Cerebellar nuclear complex (tissue), 1 donor: ENCODE measurements around the gene MYOC.
A peak's percentile ranks its signal among the peaks of the same experiment; 100 is the strongest.
"Not testable (repeated sequence)": the region's sequence is repeated elsewhere in the genome, so short reads cannot be mapped to it uniquely, and the experiment has no call there.

Source experiments
- DNase-seq, 2 experiments: peaks; one replicate each; lab custom pipeline; 2025; lab: John Stamatoyannopoulos, UW

Gene MYOC

DNA sequence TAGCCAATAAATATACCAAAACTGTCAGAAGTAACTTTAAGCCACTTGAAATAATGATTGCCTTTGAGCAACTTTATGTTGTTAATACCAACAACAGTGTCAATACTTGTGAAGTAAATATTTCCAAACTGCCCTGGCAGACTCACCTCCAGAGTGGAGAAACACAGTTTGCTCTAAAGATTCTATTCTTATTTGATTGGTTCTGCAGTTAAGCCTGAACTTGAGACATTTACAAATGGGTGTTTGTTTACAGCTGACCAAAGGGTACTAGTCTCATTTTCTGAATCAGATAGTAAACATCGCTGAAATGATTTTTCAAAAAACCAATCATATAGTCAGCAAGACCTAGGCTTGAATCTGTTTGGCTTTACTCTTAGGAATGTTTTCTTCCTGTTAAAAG, 1.3 kb upstream of the MYOC start:
- DNase-seq, result no peak

DNA sequence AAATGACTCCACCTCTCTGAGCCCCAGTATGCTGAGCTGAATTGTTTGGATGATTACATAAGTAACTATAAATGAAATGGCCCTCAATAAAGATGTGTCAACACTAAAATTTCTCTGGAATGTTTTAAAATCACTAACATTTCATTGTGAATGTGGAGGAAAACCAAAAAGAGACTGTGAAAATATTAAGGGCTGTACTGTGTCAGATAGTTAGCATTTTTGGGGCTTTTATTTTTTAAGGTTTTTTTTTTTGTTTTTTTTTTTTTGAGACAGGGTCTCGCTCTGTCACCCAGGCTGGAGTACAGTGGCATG, 6.3 kb downstream of the MYOC start:
- DNase-seq, result no peak

DNA sequence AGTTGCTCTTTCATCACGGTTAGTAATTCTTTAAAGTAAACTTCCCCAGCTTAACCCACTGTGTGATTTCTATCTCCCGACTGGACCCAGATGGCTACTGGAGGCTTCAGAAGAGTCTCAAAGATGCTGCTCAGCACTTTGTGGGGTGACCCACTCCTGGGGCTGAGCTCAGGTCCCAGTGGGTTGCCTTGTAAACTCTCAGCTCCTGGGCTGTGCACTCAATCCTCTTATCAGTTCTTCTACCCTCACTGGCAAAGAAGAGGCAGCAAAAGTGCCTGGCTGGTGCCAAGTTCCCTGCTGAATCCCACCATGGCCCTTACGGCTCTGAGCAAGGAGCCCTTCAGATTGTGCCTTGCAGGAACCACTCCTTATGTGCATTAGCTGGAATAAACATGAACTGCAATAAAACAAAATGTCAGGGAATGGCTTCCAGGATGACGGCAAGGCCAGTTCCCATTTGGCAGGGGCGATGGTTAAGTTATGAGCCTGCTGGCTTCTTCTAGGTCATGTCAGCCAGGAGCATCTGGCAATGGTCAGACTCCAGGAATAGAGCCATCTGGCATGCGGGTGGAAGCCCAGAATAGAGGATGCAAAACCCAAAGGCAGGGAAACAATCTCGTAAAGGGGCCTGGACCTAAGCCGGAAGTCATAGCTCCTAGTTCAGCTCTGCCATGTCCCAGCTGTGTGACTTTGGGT, 6.8 kb downstream of the MYOC start:
- peak; percentile 95 to 98 for DNase-seq

DNA sequence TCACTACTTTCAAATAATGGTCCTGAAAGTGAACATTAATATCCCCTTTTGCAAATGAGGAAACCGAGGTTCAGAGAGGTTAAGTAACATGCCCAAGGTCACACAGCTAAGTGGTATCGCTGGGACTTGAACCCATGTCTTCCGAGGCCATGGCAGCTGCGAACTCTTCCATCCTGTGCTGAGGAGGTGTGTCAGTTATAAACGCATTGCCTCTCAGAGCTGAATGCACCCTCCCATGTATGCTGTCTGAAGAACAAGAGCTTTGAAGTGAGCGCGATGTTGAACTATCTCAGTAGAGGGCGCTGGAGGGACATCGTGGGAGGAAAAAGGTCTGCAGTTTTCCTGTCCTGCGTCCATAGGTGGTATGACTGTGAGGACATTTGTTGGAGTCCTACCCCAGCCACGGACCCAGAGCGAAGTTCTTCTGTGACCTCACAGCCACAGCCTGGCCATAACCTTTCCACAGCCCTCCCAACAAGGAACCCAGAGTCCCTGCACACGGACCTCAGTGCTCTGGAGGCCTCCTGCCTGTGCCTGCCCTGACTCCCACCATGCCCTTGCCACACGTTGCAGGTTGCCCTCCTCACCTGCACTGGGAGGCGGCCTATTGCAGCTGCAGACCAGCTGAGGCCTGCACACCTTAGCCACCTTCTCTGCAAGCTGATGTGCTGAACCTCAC, 7.5 kb downstream of the MYOC start:
- peak in 1 of 2 experiments; percentile 69 for DNase-seq

DNA sequence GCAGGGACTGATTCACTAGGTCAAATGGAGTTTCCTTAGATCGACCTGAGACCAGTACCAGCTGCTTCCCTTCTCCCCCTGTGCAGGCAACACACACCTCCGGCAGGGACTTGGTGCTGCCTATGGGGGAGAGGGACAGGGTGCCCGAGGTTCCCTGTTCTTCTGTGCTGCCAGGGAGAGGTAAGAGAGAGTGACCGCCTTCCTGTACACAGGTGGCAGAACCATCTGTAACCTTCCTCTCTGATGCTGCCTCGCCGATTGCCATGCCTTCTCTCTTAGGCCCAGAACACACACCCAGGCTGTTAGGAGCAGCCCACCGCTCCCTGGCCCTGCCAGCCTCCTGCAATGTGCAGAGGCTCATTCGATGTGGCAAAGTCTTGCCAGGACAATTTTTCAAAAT, 9.3 kb downstream of the MYOC start:
- DNase-seq, result peak in 1 of 2 experiments; percentile 42

DNA sequence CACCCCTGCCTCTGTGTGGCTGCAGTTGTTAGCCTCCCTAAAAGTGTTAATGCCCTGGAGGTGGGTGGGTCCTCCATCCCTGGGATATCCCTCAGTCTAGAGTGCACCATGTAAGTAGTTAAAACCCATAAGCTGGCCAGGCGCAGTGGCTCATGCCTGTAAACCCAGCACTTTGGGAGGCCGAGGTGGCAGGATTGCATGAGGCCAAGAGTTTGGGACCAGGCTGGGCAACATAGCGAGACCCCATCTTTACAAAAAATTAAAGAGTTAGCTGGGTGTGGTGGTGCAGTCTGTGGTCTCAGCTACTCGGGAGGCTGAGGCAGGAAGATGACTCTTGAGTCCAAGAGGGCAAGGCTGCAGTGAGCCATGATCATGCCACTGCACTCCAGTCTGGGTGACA, 10.3 kb downstream of the MYOC start:
- no peak for DNase-seq

DNA sequence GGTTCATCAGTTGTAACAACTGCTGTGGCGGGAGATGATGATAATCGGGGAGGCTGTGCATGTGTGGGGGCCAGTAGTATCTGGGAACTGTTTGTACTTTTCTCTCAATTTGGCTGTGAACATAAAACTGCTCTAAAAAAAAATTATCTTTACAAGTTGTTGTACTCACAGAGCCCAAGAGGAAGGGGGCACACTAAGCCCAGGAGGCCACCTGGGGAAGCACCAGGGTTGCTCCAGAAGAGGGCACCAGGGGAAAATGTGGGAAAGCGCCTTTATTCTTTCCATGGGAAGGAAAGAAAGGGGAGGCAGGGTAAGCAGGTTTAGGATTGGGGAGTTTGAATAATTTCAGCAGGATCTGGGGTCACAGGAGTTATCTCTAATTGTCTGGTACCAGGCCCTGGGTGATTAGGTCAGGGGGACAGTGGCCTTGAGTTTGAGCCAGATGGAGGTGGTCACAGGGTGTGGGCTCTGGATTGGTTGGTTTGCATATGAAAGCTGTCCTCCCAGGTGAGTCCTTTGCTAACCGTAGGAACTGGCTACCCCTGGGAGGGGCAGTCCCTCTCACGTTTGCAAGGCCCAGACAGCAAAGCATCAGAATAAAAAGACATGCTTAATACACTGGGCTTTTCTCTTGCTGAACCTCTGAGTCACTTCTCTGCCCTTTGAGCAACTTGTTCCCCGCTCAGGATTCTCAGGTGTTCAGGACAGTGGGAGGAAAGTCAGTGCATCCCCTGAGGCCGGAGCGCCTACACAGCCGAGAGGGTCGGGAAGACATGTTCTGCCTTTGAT, 11.2 kb downstream of the MYOC start:
- no peak for DNase-seq

DNA sequence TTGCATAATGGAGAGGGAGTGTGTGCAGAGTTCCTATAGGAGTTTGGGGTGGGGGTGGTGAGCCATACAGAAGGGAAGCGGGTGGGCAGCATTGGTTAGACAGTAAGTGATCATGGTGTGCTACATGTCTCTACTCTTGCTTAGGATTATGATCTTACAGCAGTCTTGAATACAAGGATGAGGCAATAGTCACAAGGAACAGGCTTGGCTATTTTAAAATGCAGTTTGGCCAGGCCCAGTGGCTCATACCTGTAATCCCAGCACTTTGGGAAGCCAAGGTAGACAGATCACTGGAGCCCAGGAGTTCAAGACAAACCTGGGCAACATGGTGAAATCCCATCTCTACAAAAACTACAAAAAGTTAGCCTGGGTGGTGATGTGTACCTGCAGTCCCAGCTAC, 12.3 kb downstream of the MYOC start:
- DNase-seq, result no peak

DNA sequence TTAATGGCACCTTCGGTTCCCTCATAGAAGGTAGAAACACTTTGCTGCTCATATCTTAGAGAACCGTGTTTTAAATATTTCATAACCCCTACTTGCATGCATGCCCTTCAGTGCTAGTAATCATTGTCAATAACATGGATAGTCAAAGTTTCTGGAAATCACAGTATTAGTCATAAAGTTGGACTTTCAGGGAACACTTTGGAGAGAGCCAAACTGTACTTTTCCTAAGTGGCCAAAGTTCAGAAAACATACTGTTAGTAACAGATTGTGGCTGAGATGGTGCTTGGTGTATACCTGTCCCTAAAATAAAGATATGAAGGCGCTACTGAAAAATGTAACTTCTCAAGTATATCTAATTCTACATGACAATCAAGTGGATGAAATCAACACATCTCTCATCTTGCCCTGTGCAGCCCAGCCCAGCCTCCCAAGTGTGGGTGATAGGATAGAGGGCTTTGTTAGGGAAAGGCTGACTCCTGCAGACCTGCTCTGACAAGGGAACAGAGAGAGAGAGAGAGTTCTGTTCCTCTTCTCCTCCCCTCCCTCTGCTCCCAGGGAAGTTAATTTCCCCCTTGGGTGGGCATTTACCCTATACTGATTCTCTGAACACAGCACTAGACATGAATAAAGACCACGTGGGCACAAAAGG, 14.4 kb downstream of the MYOC start:
- DNase-seq, result no peak

DNA sequence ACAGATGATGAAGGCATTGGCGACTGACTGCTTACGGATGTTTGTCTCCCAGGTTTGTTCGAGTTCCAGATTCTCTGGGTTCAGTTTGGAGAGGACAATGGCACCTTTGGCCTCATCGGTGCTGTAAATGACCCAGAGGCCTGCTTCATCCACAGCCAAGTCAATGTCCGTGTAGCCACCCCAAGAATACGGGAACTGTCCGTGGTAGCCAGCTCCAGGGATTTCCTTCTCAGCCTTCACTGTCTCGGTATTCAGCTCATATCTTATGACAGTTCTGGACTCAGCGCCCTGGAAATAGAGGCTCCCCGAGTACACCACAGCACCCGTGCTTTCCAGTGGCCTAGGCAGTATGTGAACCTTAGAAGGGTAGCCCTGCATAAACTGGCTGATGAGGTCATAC, 16.3 kb downstream of the MYOC start:
- no peak for DNase-seq

DNA sequence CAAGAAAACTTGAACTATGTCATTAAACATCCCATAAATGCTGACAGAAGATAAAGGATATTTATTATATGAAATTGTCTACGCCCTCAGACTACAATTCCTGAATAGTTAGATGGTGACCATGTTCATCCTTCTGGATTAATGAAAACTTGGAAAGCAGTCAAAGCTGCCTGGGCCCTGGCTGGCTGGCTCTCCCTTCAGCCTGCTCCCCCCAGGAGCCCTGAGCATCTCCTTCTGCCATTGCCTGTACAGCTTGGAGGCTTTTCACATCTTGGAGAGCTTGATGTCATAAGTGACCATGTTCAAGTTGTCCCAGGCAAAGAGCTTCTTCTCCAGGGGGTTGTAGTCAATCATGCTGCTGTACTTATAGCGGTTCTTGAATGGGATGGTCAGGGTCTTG, 16.8 kb downstream of the MYOC start:
- DNase-seq, result peak in 1 of 2 experiments; percentile 27

DNA sequence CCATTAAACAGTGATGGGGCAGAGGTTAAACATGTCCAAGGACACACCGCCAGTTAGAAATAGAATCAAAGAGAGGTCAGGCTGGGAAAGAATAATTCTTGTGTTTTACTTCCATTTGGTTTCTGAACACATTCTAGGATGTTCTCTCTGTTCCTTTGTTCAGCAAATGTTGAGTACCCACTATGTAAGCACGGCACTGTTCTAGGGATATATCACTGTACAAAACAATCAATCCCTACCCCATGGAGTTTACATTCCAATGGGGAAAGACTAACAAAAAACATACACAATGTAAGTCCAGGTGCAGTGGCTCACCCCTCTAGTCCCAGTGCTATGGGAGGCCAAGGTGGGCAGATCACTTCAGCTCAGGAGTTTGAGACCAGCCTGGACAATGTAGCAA, 24.3 kb downstream of the MYOC start:
- no peak for DNase-seq

DNA sequence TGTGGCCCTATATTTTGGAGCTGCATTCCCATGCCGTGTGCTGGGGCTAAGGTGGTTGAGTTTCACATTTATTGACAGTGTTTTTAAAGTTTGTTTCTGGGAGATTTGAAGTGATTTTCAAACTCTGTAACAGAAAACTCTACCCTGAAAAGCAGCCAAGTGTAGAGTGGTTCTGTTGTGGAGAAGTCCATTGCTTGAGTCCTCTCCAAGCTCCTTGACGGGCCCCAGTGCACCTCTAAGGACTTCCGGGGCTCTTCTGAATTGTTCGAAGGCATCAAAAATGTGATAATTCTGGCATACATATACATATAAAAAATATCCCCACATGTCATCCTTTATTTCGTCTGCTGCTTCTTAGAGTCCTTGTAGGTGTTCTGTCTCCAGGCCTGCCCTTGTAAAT, 25.5 kb downstream of the MYOC start:
- no peak for DNase-seq

DNA sequence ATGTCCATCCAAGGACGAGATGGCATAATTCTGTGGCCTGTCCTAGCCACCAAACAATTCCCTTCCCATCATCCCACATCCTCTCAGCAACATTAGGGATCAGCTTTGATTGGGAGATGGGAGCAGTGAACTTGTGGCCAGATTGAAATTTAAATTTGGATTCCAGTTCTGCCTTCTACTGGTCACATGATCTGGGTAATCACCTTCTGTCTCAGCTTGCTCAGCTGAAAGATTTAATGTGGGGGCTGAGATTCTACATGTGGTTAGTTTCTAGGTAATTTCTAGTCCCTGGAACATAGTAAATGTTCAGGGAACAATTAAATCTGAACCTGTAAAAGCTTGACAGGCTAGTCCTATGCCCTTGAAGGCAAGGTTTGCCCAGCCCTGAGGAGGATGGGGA, 27.3 kb downstream of the MYOC start:
- DNase-seq, result no peak

DNA sequence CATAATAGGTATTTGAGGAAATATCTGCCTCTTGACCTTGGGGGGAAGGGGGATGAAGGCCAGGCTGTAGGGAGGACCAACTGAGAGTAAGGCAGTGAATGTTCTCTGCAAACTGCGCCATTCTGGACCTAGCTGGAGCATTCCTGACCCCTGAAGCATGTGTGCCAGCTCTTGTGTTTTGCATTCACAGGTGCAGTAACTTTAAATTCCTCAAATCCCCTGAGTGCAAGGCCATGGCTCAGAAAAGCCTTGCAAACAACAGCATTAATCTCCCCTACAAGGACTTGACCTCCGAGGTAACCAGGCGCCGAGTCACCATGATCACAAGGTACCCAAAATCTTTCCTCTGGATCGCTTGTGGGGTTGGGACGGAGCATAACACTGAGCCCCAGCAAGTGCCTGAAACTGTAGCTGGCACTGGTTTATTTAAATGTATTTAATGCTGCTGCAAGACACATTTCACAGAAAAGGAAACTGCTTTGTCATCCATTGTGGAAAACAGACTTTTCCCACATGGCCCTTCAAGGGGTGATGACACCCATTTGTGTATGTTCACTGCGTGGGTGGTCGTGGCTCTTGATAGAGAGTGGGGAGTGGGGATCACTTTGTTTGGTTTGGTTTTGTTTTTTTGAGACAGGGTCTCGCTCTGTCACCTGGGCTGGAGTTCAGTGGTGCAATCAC, 28.7 kb downstream of the MYOC start:
- no peak for DNase-seq

DNA sequence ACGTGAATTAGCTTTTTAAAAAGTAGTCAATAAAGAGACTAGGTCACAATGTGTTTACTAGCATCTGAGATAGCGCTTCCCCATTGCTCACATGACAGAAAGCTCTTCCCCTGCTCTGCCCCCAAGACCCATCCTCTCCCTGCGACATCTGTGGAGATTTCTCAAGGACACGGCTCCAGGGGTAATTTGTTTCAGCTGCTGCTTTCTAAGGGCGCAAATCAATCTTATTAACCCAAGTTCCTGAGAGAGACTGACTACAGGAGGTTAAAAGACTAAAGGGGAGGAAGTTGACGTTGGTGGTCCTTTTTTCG, 30.4 kb downstream of the MYOC start, which contains the start of gene MYOCOS:
Gene MYOCOS (plus strand): TSS at position 92 of the 311 bp plus-strand sequence. CDS start 1,641 bp downstream, outside the sequence.
- no peak for DNase-seq

DNA sequence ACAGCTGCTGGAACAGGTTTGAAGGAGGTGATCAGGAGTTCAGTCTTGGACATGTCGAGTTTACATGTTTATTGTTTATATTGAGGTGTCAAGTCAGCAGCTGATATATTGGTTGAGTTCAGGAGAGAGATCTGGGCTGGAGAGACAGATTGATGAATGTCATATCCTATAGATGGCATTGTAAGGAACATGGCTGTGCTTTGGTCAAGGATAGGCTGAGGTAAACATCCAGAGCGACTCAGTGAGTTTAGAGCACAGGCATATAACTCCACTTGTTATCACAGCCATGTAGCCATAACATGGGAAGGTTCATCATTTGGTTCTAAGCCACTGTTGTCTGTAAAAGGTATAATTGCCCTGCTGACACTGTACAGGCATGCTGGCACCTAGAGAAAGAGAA, 35.9 kb downstream of the MYOC start:
- DNase-seq, result no peak

DNA sequence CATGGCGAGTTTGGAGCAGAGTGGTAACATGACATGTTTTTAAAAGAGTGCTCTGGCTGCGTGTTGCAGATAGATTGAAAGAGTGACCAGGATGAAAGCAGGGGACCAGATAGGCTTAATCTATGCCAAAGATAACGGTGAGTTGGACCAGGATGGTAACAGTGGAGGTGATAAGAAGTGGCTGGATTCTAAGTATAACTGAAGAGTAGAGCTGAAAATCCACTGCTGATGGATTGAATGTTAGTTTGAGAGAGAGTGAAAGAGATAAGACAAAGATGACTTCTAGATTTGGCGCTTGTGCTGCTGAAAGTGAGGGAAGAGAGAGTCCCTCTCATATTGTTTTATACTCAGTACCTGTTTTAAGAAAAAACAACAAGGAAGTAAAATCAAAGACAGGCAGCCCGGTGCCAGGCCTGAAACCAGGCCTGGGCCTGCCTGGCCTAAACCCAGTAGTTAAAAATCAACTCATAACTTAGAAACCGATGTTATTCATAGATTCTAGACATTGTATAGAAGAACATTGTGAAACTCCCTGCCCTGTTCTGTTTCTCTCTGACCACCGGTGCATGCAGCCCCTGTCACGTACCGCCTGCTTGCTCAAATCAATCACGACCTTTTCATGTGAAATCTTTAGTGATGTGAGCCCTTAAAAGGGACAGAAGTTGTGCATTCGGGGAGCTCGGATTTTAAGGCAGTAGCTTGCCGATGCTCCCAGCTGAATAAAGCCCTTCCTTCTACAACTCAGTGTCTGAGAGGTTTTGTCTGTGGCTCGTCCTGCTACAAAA, 37.2 kb downstream of the MYOC start:
- not testable (repeated sequence) for DNase-seq

DNA sequence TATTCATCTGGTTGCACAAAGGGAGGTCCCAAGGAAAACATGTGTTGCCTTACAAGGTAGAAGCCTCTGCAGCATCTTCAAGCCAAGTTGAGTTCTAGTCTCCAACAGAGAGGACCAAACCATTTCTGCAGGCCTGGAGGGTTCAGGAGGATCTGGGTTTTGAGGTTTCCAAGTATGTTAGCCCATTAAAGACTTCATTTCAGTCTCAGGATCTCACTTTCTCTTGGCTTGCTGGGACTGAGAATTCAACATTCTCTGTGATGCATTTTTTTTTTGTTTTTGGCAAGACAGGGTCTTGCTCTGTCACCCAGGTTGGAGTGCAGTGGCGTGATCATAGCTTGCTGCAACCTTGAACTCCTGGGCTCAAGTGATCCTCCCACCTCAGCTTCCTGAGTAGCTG, 39.2 kb downstream of the MYOC start:
- no peak for DNase-seq

DNA sequence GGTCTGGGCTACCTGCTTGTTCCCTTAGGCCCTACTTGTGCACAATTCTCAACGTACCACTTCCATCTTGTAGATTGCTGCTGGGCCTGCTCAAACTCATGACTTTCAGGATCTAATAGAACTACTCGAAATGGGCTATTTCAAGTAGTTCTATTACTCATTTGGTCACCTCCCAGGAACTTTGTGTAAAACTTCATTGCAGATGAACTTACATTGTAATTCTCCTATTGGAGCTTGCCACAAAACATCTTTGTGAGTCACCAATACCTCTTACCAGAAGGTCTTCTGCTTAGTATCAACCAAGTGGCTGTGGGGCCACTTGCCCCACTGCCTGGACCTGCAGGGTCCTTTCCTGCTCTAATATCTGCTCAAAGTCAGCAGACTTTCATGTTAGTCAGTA, 41.2 kb downstream of the MYOC start:
- no peak for DNase-seq

DNA sequence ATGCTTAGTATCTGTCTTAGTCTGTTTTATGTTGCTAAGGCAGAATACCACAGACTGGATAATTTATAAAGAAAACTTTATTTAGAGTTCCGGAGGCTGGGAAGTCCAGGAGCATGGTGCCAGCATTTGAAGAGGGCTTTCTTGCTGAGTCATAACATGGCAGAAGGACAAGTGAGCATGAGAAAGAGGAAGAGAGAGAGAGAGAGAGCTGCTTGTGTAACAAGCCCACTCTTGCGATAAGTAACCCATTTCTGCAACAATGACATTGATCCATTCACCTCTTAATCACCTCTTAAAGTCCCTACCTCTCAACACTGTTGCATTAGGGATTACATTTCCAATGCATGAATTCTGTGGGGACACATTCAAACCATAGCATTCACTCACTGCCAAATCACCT, 42.1 kb downstream of the MYOC start:
- DNase-seq, result no peak
